Measurements from ENCODE around the gene ANKRD52. TPM values are rescaled to one million over a fixed set of nuclear protein-coding genes. Genes with fewer than 3 reads are reported as not detected.

Gene ANKRD52
- total and polyA plus RNA-seq, 2 of the 8 experiments (the other 6 are each of a cell fraction or from before 2014, with no cell fraction given) = 14.0 to 36.3 TPM

GRCh38 chr12:56248711-56249110, 9.5 kb downstream of the ANKRD52 start:
- H3K18ac ChIP-seq (ENCODE audit: extremely low read depth, low read length) = no peak overlapping the region
- H4K5ac ChIP-seq (ENCODE audit: insufficient read length, low read depth, low read length) = no peak overlapping the region
- H3K9me3 ChIP-seq (ENCODE audit: insufficient read depth in 2 of 2, low read depth in 1 of 2, low read length in 1 of 2) = no peaks in the 10 kb centered on the region
- no peak overlapping the region for H2BK120ac ChIP-seq (replicated peaks; ENCODE audit: low read depth, low read length)
- no peak overlapping the region for H2AK5ac ChIP-seq (ENCODE audit: low read depth, low read length)
- no peak for FAIRE-seq
- H2BK12ac ChIP-seq (ENCODE audit: low read depth, low read length) = no peak overlapping the region
- H3K4me1 ChIP-seq (replicated peaks in 1 of 4; ENCODE audit: control insufficient read depth in 3 of 4, insufficient read depth in 4 of 4, low read length in 3 of 4) = no peaks in the 10 kb centered on the region
- no peak overlapping the region for H3K4me2 ChIP-seq (ENCODE audit: insufficient read depth in 1 of 2, low read depth in 2 of 2, low read length in 2 of 2)
- no peak overlapping the region for H4K91ac ChIP-seq (replicated peaks; ENCODE audit: insufficient read length, low read length)
- H3K27ac ChIP-seq (ENCODE audit: low read depth, low read length) = no peak overlapping the region
- H3K23me2 ChIP-seq (ENCODE audit: low read depth, low read length) = no peaks in the 10 kb centered on the region
- no peaks in the 10 kb centered on the region for H3K79me2 ChIP-seq (ENCODE audit: control insufficient read depth in 1 of 2, insufficient read depth in 2 of 2, low read length in 2 of 2)
- no peak overlapping the region for H2BK15ac ChIP-seq (ENCODE audit: low read length)
- H2BK20ac ChIP-seq (ENCODE audit: low read length) = no peak overlapping the region
- no peak for DNase-seq (ENCODE audit: low read depth in 1 of 2, low spot score in 2 of 2)
- no peak overlapping the region for H3K9ac ChIP-seq (replicated peaks in 1 of 4; ENCODE audit: extremely low read depth in 1 of 4, low read depth in 3 of 4, low read length in 3 of 4)
- TF ChIP-seq E2F6 (IDR thresholded peaks at IDR 0.05) = no peak
- TF ChIP-seq POLR2A (IDR thresholded peaks at IDR 0.05; ENCODE audit: control extremely low read depth in 1 of 2, low read depth in 2 of 2, low read length in 2 of 2) = no peak
- TF ChIP-seq POU5F1 (IDR thresholded peaks at IDR 0.05; ENCODE audit: low read depth, low read length) = no peak
- TF ChIP-seq RBBP5 (IDR thresholded peaks at IDR 0.05; ENCODE audit: borderline replicate concordance, low read depth, low read length) = no peak
- TF ChIP-seq RNF2 (IDR thresholded peaks at IDR 0.05; ENCODE audit: borderline replicate concordance, low read depth, low read length, missing control alignments, poor library complexity, severe bottlenecking) = no peak
- no peak for TF ChIP-seq KDM1A (IDR thresholded peaks at IDR 0.05; ENCODE audit: borderline replicate concordance, low read length)
- TF ChIP-seq ATF2 (IDR thresholded peaks at IDR 0.05; ENCODE audit: low read length) = no peak
- no peak for TF ChIP-seq SIX5 (IDR thresholded peaks at IDR 0.05; ENCODE audit: low read depth, low read length)
- no peak for TF ChIP-seq SIRT6 (IDR thresholded peaks at IDR 0.05; ENCODE audit: low read length)
- no peak overlapping the region for H3K14ac ChIP-seq (ENCODE audit: insufficient read length)
- H3K27me3 ChIP-seq (replicated peaks in 1 of 4; ENCODE audit: control insufficient read depth in 3 of 4, extremely low read depth in 1 of 4, insufficient read depth in 3 of 4, low read length in 3 of 4) = no peaks in the 10 kb centered on the region
- no peak overlapping the region for H3K56ac ChIP-seq (replicated peaks; ENCODE audit: insufficient read length, low read depth, low read length)
- H2BK5ac ChIP-seq (ENCODE audit: low read depth, low read length) = 0 out of 2 replicates have a peak overlapping the region, but pooled peaks have one; percentile 5
- POLR2A ChIA-PET (ENCODE audit: partially characterized antibody) = interaction anchor here (0.5 to 5.6 kb wide), 11 partner anchors 8 to 169 kb away, joined by 3 to 26 read pairs (median 5); partner anchors contain the start of genes ANKRD52, ERBB3 and MYL6
- H3K79me1 ChIP-seq (ENCODE audit: low read depth, low read length) = no peaks in the 10 kb centered on the region
- no peak overlapping the region for H3K4me3 ChIP-seq (ENCODE audit: extremely low read depth in 1 of 4, insufficient read depth in 2 of 4, low read depth in 3 of 4, low read length in 4 of 4)
- H4K8ac ChIP-seq (ENCODE audit: extremely low read depth, insufficient read depth, low read length) = no peak overlapping the region
- CTCF ChIA-PET (ENCODE audit: partially characterized antibody) = interaction anchor here (0.9 to 4.5 kb wide), 7 partner anchors 9 to 58 kb away, joined by 3 to 33 read pairs (median 3); partner anchors contain the start of genes ANKRD52, RNF41 and SMARCC2
- no peak overlapping the region for H2AFZ ChIP-seq (ENCODE audit: low read length)
- H3K23ac ChIP-seq (ENCODE audit: insufficient read length) = no peak overlapping the region
- peaks cover 0 to 6% of the 10 kb centered on the region in 2 experiments for H4K20me1 ChIP-seq (replicated peaks in 1 of 2; ENCODE audit: control insufficient read depth in 1 of 2, insufficient read depth in 2 of 2, low read length in 2 of 2)
- no peak overlapping the region for H3K4ac ChIP-seq (replicated peaks; ENCODE audit: insufficient read length, low read depth, low read length)
- H3K36me3 ChIP-seq (ENCODE audit: control insufficient read depth in 2 of 4, insufficient read depth in 4 of 4, low read length in 3 of 4) = peaks cover 42 to 78% (median 70%) of the 10 kb centered on the region in 4 experiments
- 97% methylated on average over 8 of the region's 8 CpGs; no CpG with 5 or more reads in 1 of the 2 experiments for WGBS, 2 experiments (ENCODE audit: extremely low coverage in 1 of 2, insufficient coverage in 1 of 2, insufficient read length in 1 of 2, insufficient replicate concordance in 2 of 2, low coverage in 1 of 2, low lambda C conversion rate in 2 of 2, missing lambda C conversion rate in 1 of 2)

All from H1 (cell line).